GM19239 (cell line): Measurements from ENCODE around the gene GAGE10.

Source experiments
- DNase-seq: peaks from one replicate; pipeline ENCODE4 v3.0.0; 2011; ENCODE audit warnings: low spot score; ENCODE audit not compliant: insufficient read length
- FAIRE-seq: peaks from 2 replicates; lab custom pipeline; 2011; peaks lifted over from hg19 to GRCh38; lab: Jason Lieb, UNC

GAGE10 gene

DNA sequence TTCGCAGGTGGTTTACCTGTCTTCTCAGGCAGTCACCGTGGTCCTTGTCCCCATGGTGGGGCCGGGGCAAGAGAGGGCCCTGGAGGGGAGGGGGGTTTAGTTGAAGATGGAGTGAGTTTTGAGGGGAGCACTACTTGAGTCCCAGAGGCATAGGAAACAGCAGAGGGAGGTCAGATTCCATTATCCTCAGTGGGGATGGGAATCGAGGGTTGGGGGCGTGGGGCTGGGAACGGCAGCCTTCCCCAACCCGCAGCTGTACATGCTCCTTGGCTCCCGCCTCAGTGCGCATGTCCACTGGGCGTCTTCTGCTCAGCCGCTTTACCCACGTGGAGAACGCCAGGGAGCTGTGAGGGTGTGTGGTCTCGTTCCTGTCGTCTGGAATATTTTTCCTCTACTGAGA, at the start of gene GAGE10:
TSS of gene GAGE10 (plus strand) at position 301 of the 400 bp plus-strand sequence. CDS start 1,214 bp downstream, outside the sequence.
- no peak for DNase-seq
- FAIRE-seq = no peak

DNA sequence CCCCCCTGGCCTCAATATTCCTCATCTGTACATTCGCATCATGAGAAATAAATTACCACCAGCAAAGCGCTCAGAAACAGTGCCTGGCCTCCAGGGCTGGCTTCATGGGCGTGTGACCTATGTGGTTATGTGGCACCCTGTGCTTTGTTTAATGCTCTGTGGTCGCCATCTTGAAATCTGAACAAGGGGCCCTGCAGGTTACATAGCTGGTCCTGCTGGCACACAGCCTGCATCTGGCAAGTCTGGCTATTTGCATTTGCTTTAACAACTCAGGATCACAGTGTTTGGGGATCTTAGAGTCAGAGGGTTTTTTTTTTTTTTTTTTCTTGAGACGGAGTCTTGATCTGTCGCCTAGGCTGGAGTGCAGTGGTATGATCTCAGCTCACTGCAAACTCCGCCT, 48.8 kb upstream of the GAGE10 start:
- DNase-seq (no peak), FAIRE-seq (no peak)

DNA sequence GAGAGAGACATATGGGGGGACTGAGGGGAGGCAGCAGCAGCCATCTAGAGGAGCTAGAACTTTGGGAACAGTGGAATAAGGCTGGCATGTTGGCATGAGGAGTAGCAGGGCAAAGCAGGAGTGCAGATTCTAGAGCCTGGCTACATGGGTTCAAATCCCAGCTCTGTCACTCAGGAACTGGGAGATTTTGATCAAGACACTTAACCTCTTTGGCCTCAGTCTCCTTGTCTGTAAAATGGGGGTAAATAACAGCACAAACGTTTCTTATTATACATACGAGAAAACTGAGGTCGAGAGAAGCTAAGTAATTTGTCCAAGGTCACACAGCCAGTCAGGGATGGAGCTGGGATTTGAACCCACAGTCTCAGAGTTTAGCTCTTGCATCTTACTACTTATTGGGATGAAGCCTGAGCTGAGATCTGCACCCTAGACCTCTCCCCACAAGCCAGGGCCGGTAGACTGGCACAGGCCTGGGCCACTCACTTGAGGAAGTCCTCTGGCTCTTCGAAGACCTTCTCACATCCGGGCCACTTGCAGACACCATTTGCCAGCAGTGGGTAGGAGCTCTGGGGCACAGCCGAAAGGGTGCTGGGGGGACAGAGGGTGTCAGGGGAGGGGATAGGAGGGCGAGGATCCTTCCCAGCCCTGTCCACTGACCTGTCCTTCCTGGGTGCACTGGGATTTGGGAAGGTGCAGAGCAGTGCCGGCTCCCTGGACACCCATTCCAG, 47.0 kb upstream of the GAGE10 start:
- FAIRE-seq = no peak
- DNase-seq = no peak

GRCh38 chrX:49257074-49257790, 46.2 kb upstream of the GAGE10 start:
- FAIRE-seq (no peak), DNase-seq (no peak)

DNA sequence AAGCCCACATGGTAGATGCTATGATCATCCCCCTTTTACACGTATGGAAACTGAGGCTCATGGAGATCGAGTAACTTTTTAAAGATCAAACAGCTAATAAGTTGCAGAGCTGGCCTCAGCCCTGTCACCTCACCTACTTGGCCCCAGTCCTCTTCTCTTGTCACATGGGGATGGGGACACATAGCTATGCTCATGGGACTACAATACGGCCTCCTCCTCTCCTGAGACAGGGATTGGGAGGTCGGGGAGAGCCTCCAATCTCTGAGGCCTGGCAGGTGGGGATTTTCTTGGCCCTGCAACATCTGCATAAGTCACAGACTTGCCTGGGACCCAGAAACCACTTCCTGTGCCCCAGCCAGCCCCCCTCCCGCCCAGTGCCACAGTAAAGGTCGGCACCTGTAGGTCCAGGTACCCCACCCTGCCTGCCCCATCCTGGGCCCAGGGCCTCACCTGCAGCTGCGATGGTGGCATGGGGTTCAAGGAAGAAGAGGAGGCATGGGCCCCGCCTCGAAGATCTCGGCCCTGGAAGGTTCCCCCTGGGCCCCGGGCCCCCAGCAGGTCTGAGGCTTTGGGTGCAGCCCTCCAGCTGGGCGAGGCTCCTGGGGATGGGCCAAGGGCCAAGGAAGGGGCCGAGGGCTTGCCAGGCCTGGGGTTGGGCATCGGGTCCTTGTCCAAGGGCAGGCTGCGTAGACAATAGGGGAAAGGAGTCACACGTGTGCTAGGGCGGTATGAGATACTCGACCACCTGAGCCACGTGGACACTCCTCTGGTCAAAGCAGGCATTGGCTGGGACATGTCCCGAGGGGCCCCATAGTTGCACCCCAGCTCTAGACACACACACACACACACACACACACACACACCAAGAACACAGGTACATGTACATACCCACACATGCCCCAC, 45.3 kb upstream of the GAGE10 start:
- DNase-seq (no peak), FAIRE-seq (no peak)

DNA sequence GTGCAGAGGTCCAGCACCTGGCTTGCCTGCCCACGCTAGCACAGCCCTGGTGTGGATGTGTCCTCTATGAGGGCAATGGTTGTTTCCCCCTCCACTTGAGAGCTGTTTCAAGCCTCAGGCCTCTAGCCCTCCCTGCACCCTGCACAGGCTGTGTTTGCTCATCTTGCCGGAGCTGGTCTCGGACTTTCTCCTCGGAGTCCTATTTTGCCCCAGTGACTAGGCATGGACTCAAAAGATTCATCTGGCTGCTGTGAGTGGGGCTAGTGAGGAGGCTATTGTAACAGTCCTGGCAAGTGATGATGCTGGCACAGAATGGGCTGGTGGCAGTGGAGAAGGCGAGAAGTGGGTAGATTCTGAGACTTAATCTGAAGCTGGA, 44.7 kb upstream of the GAGE10 start:
- FAIRE-seq = no peak
- DNase-seq = no peak

- no peak for FAIRE-seq
- DNase-seq = no peak
These were observed 43.0 kb upstream of the GAGE10 start for GRCh38 chrX:49260221-49260985.

GRCh38 chrX:49262603-49263002, 40.8 kb upstream of the GAGE10 start:
- FAIRE-seq (no peak), DNase-seq (no peak)

- DNase-seq (no peak), FAIRE-seq (no peak)
These were observed 39.8 kb upstream of the GAGE10 start for GRCh38 chrX:49263631-49264030.

DNA sequence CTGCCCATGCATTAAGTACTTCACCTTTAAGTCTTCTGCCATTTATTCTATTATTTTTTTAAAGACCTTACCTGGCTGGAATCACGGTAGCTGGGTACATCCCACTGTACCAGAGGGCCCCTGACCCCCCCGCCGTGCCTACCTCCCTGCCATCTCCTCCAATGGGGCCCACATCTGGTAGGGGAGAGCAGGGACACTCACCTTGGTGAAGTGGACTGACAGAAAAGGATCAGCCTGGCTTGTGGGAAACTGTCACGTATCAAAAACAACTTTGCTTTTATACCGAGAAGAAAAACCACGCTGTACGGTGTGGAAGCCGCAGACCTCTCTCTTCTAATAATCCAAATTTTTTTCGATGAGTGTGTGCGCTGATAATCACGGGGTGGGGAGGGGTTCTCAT, 39.0 kb upstream of the GAGE10 start, which contains the start of gene FOXP3:
TSS of gene FOXP3 (minus strand) at position 251 of the 400 bp plus-strand sequence. CDS start 6,205 bp downstream, outside the sequence.
- FAIRE-seq (no peak), DNase-seq (no peak)

GRCh38 chrX:49266523-49267445, 36.7 kb upstream of the GAGE10 start:
- FAIRE-seq = no peak
- no peak for DNase-seq

GRCh38 chrX:49268702-49269009, 34.8 kb upstream of the GAGE10 start:
- DNase-seq = no peak
- no peak for FAIRE-seq

GRCh38 chrX:49269010-49269766, 34.3 kb upstream of the GAGE10 start:
- DNase-seq (peak; percentile 69), FAIRE-seq (peak; percentile 94)

DNA sequence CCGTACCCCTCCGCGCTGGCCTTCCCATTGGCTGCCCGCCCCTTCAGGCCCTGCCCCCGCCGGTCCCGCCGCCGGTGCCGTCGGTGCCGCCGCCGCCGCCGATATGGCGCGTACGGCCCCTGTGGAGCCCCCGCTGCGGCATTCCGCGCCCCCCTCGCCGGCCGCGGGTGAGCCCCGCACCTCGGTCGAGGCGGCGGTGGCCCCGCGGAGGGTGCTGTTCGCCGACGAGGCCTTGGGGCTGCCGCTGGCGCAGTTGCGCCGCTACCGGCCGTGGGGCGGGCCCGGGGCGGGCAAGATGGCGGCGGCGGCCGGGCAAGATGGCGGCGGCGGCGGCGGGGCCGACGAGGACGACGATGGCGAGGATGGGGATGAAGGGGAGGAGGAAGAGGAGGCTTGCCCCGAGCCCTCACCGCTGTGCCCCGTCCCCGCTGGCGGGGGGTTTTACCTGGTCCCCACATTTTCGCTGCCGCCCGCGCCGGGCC, 33.6 kb upstream of the GAGE10 start, which contains the start of gene PPP1R3F:
TSS of gene PPP1R3F (plus strand) at position 27 of the 482 bp plus-strand sequence. CDS start at position 104, 77 bp downstream.
- DNase-seq = no peak
- no peak for FAIRE-seq

GRCh38 chrX:49270249-49270921, 33.1 kb upstream of the GAGE10 start:
- DNase-seq = no peak
- FAIRE-seq = no peak

DNA sequence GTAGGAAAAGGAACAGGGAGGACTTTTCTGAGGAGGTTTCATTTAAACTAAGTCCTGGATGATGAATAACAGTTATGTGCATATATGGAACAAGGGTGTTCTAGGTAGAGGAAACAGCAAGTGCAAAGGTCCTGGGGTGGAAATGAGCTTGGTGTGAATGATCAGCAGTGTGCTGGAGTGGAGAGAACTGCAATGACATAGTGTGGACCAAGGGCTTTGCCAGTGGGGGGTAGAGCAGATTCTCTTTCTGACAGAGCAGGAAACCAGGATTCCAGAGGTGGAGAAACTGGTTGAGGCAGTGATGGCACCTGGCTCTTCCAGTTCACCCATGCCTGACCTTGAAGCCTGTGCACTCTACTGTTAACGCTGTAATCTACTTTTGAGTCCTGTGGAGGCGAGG, 32.1 kb upstream of the GAGE10 start:
- FAIRE-seq (no peak), DNase-seq (no peak)

DNA sequence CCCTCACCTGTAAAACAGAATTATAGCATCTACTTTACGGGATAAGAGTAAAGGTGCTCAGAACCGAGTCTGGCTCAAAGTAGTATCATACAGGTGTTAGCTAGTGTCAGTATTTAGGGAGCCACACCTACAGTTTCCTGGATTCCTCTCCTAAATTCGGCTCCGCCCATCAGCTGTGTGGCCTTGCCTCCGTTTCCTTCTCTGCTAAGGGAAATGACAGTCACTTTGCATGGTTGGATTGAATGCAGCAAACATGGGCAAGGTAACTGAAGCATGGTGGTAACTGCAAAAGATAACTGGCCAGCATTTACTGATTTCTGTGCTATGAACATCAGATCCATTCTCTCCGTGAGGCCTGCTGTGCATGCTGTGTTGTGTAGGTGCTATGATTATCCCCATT, 31.0 kb upstream of the GAGE10 start:
- FAIRE-seq (no peak), DNase-seq (no peak)
